ENCODE results near the gene AVEN. TPM values are rescaled to one million over a fixed set of nuclear protein-coding genes. Genes with fewer than 3 reads are reported as not detected.

Gene AVEN
- total and polyA plus RNA-seq, 2 experiments from 2014 or later: 7.7 to 10.3 TPM

GRCh38 chr15:34046471-34047145 lies 7.6 kb upstream of the AVEN start (continued):
- TF ChIP-seq, protein P1, sequence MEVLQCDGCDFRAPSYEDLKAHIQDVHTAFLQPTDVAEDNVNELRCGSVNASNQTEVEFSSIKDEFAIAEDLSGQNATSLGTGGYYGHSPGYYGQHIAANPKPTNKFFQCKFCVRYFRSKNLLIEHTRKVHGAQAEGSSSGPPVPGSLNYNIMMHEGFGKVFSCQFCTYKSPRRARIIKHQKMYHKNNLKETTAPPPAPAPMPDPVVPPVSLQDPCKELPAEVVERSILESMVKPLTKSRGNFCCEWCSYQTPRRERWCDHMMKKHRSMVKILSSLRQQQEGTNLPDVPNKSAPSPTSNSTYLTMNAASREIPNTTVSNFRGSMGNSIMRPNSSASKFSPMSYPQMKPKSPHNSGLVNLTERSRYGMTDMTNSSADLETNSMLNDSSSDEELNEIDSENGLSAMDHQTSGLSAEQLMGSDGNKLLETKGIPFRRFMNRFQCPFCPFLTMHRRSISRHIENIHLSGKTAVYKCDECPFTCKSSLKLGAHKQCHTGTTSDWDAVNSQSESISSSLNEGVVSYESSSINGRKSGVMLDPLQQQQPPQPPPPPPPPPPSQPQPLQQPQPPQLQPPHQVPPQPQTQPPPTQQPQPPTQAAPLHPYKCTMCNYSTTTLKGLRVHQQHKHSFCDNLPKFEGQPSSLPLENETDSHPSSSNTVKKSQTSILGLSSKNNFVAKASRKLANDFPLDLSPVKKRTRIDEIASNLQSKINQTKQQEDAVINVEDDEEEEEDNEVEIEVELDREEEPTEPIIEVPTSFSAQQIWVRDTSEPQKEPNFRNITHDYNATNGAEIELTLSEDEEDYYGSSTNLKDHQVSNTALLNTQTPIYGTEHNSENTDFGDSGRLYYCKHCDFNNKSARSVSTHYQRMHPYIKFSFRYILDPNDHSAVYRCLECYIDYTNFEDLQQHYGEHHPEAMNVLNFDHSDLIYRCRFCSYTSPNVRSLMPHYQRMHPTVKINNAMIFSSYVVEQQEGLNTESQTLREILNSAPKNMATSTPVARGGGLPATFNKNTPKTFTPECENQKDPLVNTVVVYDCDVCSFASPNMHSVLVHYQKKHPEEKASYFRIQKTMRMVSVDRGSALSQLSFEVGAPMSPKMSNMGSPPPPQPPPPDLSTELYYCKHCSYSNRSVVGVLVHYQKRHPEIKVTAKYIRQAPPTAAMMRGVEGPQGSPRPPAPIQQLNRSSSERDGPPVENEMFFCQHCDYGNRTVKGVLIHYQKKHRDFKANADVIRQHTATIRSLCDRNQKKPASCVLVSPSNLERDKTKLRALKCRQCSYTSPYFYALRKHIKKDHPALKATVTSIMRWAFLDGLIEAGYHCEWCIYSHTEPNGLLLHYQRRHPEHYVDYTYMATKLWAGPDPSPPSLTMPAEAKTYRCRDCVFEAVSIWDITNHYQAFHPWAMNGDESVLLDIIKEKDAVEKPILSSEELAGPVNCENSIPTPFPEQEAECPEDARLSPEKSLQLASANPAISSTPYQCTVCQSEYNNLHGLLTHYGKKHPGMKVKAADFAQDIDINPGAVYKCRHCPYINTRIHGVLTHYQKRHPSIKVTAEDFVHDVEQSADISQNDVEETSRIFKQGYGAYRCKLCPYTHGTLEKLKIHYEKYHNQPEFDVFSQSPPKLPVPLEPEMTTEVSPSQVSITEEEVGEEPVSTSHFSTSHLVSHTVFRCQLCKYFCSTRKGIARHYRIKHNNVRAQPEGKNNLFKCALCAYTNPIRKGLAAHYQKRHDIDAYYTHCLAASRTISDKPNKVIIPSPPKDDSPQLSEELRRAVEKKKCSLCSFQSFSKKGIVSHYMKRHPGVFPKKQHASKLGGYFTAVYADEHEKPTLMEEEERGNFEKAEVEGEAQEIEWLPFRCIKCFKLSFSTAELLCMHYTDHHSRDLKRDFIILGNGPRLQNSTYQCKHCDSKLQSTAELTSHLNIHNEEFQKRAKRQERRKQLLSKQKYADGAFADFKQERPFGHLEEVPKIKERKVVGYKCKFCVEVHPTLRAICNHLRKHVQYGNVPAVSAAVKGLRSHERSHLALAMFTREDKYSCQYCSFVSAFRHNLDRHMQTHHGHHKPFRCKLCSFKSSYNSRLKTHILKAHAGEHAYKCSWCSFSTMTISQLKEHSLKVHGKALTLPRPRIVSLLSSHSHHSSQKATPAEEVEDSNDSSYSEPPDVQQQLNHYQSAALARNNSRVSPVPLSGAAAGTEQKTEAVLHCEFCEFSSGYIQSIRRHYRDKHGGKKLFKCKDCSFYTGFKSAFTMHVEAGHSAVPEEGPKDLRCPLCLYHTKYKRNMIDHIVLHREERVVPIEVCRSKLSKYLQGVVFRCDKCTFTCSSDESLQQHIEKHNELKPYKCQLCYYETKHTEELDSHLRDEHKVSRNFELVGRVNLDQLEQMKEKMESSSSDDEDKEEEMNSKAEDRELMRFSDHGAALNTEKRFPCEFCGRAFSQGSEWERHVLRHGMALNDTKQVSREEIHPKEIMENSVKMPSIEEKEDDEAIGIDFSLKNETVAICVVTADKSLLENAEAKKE (CRISPR knock-in tag; IDR thresholded peaks at IDR 0.05): no peak

DNA sequence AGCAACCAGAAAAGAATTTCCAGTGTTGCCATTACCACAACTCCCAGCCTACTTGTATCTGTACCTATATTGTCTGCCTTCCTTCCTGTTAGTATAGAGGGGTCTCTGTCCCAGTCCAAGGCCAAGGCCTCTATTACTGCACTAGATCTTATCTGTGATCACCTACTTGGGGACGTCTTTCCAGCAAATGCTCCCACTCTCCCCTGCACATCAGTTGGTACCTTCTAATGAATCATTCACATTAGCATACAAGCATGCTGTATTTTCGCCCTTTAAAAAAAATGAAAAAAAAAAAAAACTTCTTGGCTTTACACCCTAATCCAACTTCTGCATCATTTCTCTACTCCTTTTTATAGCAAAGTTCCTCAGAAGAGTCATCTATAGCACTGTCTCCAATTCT lies 4.8 kb upstream of the AVEN start:
- Mint-ChIP-seq H3K27me3 (ENCODE audit: insufficient read depth, low read depth, poor library complexity) (peaks cover 27% of the 10 kb centered on the region), H3K9me3 (peaks cover 2% of the 10 kb centered on the region; the same call in 2 of the 3 replicates), H3K4me3 (no peak overlapping the region), H3K27ac (no peak overlapping the region), H3K4me1 (peaks cover 9% of the 10 kb centered on the region), H3K36me3 (ENCODE audit: low read depth) (no peaks in the 10 kb centered on the region)
- 0 out of 2 replicates have a peak, but pooled peaks cover 3% of the 10 kb centered on the region for H4K20me1 ChIP-seq (replicated peaks; ENCODE audit: insufficient read depth)
- H3K9me2 ChIP-seq (ENCODE audit: insufficient read depth): no peaks in the 10 kb centered on the region
- no peak overlapping the region for H2AFZ ChIP-seq
- H3K4me3 ChIP-seq: no peak overlapping the region
- H3K79me2 ChIP-seq (replicated peaks; ENCODE audit: insufficient read depth): no peaks in the 10 kb centered on the region
- no peaks in the 10 kb centered on the region for H3F3A ChIP-seq (replicated peaks; ENCODE audit: low read depth)
- no peak overlapping the region for H3K4me2 ChIP-seq
- DNase-seq (ENCODE audit: low spot score) (no peak), ATAC-seq (no peak)
- H3K27me3 ChIP-seq (ENCODE audit: insufficient read depth): peaks cover 34% of the 10 kb centered on the region
- peaks cover 9% of the 10 kb centered on the region for H3K4me1 ChIP-seq (ENCODE audit: insufficient read depth)
- no peaks in the 10 kb centered on the region for H3K36me3 ChIP-seq (ENCODE audit: insufficient read depth)
- no peak overlapping the region for H3K27ac ChIP-seq (ENCODE audit: low read depth)
- TF ChIP-seq CREB1 (CRISPR knock-in tag; IDR thresholded peaks at IDR 0.05; ENCODE audit: low read depth) (no peak), POLR2AphosphoS5 (IDR thresholded peaks at IDR 0.05; ENCODE audit: low read depth) (no peak), CTCF (conservative IDR thresholded peaks at IDR 0.05; ENCODE audit: low read depth in 2 of 2) (no peak), JUNB (IDR thresholded peaks at IDR 0.05; ENCODE audit: unreplicated experiment) (no peak), NANOG (IDR thresholded peaks at IDR 0.05; ENCODE audit: borderline replicate concordance) (no peak), EZH2 (IDR thresholded peaks at IDR 0.05; ENCODE audit: low read depth, unreplicated experiment) (no peak)
- TF ChIP-seq, protein P1 (CRISPR knock-in tag; IDR thresholded peaks at IDR 0.05): no peak

Measured in GM23338 (cell line).